Sigmoid colon (tissue), 7 donors: ENCODE measurements around the gene GUCA2B. TPM values are rescaled to one million over a fixed set of nuclear protein-coding genes. Genes with fewer than 3 reads are reported as not detected.
A peak's percentile ranks its signal among the peaks of the same experiment; 100 is the strongest.

Experiments used
- DNase-seq: peaks from one replicate; pipeline ENCODE4 v3.0.0-alpha.2; 2019
- H3K27ac ChIP-seq, 4 donors: fragments of 200-600 bp; sonication (generic); one replicate each; pipeline ENCODE4 v1.5.1; 2016 to 2019; ENCODE audit warnings: mild to moderate bottlenecking in 1 of 4
- H3K27me3 ChIP-seq, 3 donors: fragments of 200-600 bp; sonication (generic); one replicate each; pipeline ENCODE4 v1.5.1; 2019; ENCODE audit warnings: mild to moderate bottlenecking in 1 of 3
- H3K36me3 ChIP-seq, 4 donors: fragments of 200-600 bp; sonication (generic); one replicate each; pipeline ENCODE4 v1.5.1; 2016 to 2019
- H3K4me1 ChIP-seq, 4 donors: fragments of 200-600 bp; sonication (generic); one replicate each; pipeline ENCODE4 v1.5.1; 2017 to 2019
- H3K4me3 ChIP-seq, 4 donors: fragments of 200-600 bp; sonication (generic); one replicate each; pipeline ENCODE4 v1.5.1; 2017 to 2019; ENCODE audit warnings: mild to moderate bottlenecking in 2 of 4, moderate library complexity in 1 of 4
- H3K9me3 ChIP-seq, 4 donors: fragments of 200-600 bp in 3 of 4; sonication (generic) in 3 of 4; one replicate each; pipeline versions ENCODE4 v1.5.1 to v1.6.1; 2013 to 2019
- EP300 ChIP-seq, 4 donors: sonication (generic); formaldehyde crosslinking; IDR thresholded peaks; one replicate each; pipeline ENCODE4 v1.6.1; 2017; ENCODE audit warnings: antibody characterized with exemption in 4 of 4
- POLR2A ChIP-seq, 2 donors: fragments of 450-650 bp; IDR thresholded peaks; one replicate each; pipeline ENCODE4 v1.6.1; 2016; ENCODE audit warnings: antibody characterized with exemption in 2 of 2, mild to moderate bottlenecking in 2 of 2, moderate library complexity in 2 of 2
- POLR2AphosphoS5 ChIP-seq, 4 donors: sonication (generic); formaldehyde crosslinking; IDR thresholded peaks; one replicate each; pipeline ENCODE4 v1.6.1; 2017; ENCODE audit warnings: antibody characterized with exemption in 4 of 4
- WGBS, 2 donors: extraction: QIAGEN DNeasy Blood & Tissue Kit; methylation state at CpG; one replicate each; pipeline ENCODE4 v1.1.7; 2013; 5-methylcytosine and 5-hydroxymethylcytosine counted together
- intact Hi-C: fragments of 100-400 bp; cut with DNase I; formaldehyde crosslinking; loops from one replicate; pipeline ENCODE4 v1.15.1; 2023
- polyA plus RNA-seq, 3 donors: library from polyadenylated mRNA; stranded (reverse); fragments of 200-250 nt; gene quantifications; one replicate each; pipeline ENCODE4 v1.2.3, GENCODE V29; 2013
- total RNA-seq, 4 donors: library from RNA; depleted of rRNA; stranded (reverse); fragments of >200 nt; gene quantifications; one replicate each; pipeline ENCODE4 v1.1.0, GENCODE V29; 2016
- TF ChIP-seq, protein P1 (sequence below), 4 experiments: fragments of 450-650 bp in 3 of 4; fragments of 200-600 bp in 1 of 4; IDR thresholded peaks; one replicate each; pipeline ENCODE4 v1.5.1; 2016 to 2019; ENCODE audit warnings: antibody characterized with exemption in 4 of 4, mild to moderate bottlenecking in 3 of 4, moderate library complexity in 2 of 4
- donor health status: healthy with polysubstance abuse.
- donor health status: Bipolar disorder and iron deficiency.
- donor health status: healthy.

GUCA2B gene
- total and polyA plus RNA-seq, 7 donors: 6.7 to 874 (median 324) TPM; not detected in 3

- no peaks in the 10 kb centered on the region for H3K27me3 ChIP-seq
- H3K4me1 ChIP-seq: no peaks in the 10 kb centered on the region
- H3K36me3 ChIP-seq: no peaks in the 10 kb centered on the region
- intact Hi-C loops: no loop called here
- H3K4me3 ChIP-seq: no peak overlapping the region
- H3K27ac ChIP-seq: no peak overlapping the region
- 92% methylated on average over 13 of the region's 13 CpGs for WGBS, 2 donors
- TF ChIP-seq, protein P1, sequence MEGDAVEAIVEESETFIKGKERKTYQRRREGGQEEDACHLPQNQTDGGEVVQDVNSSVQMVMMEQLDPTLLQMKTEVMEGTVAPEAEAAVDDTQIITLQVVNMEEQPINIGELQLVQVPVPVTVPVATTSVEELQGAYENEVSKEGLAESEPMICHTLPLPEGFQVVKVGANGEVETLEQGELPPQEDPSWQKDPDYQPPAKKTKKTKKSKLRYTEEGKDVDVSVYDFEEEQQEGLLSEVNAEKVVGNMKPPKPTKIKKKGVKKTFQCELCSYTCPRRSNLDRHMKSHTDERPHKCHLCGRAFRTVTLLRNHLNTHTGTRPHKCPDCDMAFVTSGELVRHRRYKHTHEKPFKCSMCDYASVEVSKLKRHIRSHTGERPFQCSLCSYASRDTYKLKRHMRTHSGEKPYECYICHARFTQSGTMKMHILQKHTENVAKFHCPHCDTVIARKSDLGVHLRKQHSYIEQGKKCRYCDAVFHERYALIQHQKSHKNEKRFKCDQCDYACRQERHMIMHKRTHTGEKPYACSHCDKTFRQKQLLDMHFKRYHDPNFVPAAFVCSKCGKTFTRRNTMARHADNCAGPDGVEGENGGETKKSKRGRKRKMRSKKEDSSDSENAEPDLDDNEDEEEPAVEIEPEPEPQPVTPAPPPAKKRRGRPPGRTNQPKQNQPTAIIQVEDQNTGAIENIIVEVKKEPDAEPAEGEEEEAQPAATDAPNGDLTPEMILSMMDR (IDR thresholded peaks at IDR 0.05): no peak
- TF ChIP-seq POLR2A (IDR thresholded peaks at IDR 0.05): no peak
- no peak for TF ChIP-seq EP300 (IDR thresholded peaks at IDR 0.05)
- no peak for TF ChIP-seq POLR2AphosphoS5 (IDR thresholded peaks at IDR 0.05)
- H3K9me3 ChIP-seq: no peaks in the 10 kb centered on the region
- peak; percentile 38 for DNase-seq
These were observed 1.5 kb downstream of the GUCA2B start for GRCh38 chr1:42154685-42155084.

DNA sequence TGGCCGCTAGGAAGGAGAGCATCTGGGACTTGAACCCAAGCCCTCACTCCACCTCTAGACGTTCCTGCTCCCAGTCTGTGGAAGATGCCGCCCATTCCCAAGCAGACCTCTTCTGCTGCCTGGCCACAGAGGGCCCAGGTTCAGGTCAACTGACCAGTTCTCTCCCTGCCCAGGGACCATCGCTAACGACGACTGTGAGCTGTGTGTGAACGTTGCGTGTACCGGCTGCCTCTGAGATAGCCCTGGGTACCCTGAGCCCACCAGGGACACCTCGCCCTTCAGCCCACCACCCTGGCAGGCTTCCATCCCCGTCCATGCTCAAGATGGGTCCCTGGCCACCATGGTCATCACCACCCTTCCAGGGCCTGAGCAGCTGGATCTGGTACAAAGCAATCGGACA lies 2.2 kb downstream of the GUCA2B start:
- Histone ChIP-seq H3K4me3 (no peak overlapping the region), H3K27me3 (no peaks in the 10 kb centered on the region), H3K36me3 (no peaks in the 10 kb centered on the region), H3K9me3 (peaks cover 0 to 3% (median 0%) of the 10 kb centered on the region in 4 donors), H3K4me1 (no peaks in the 10 kb centered on the region), H3K27ac (no peak overlapping the region)
- intact Hi-C loops: no loop called here
- DNase-seq: peak; percentile 32
- WGBS, 2 donors: 92 to 94% methylated on average over 12 of the region's 12 CpGs
- TF ChIP-seq POLR2AphosphoS5 (IDR thresholded peaks at IDR 0.05) (no peak), EP300 (IDR thresholded peaks at IDR 0.05) (no peak), POLR2A (IDR thresholded peaks at IDR 0.05) (no peak)
- TF ChIP-seq, protein P1 (IDR thresholded peaks at IDR 0.05): no peak

- Histone ChIP-seq H3K36me3 (no peaks in the 10 kb centered on the region), H3K9me3 (peaks cover 0 to 13% (median 3%) of the 10 kb centered on the region in 4 donors), H3K27ac (no peak overlapping the region), H3K4me3 (no peak overlapping the region), H3K4me1 (no peaks in the 10 kb centered on the region), H3K27me3 (no peaks in the 10 kb centered on the region)
- no peak for DNase-seq
- WGBS, 2 donors: 52 to 64% methylated on average over 7 of the region's 7 CpGs
- no peak for TF ChIP-seq POLR2AphosphoS5 (IDR thresholded peaks at IDR 0.05)
- no peak for TF ChIP-seq POLR2A (IDR thresholded peaks at IDR 0.05)
- TF ChIP-seq, protein P1 (IDR thresholded peaks at IDR 0.05): no peak
- intact Hi-C loops: no loop called here
These were observed 4.5 kb downstream of the GUCA2B start for GRCh38 chr1:42157667-42158066.

- no peak for DNase-seq
- Histone ChIP-seq H3K4me1 (no peaks in the 10 kb centered on the region), H3K36me3 (no peaks in the 10 kb centered on the region), H3K27me3 (no peaks in the 10 kb centered on the region), H3K4me3 (no peak overlapping the region), H3K27ac (no peak overlapping the region), H3K9me3 (peaks cover 0 to 13% (median 3%) of the 10 kb centered on the region in 4 donors)
- no peak for TF ChIP-seq EP300 (IDR thresholded peaks at IDR 0.05)
- TF ChIP-seq, protein P1 (IDR thresholded peaks at IDR 0.05): no peak
- TF ChIP-seq POLR2A (IDR thresholded peaks at IDR 0.05): no peak
- no peak for TF ChIP-seq POLR2AphosphoS5 (IDR thresholded peaks at IDR 0.05)
- intact Hi-C loops: no loop called here
- WGBS, 2 donors: 83 to 87% methylated on average over 2 of the region's 2 CpGs
These were observed 5.0 kb downstream of the GUCA2B start for GRCh38 chr1:42158189-42158588.

- DNase-seq: peak; percentile 38
- intact Hi-C loops: no loop called here
- TF ChIP-seq, protein P1 (IDR thresholded peaks at IDR 0.05): no peak
- TF ChIP-seq EP300 (IDR thresholded peaks at IDR 0.05) (no peak), POLR2AphosphoS5 (IDR thresholded peaks at IDR 0.05) (no peak), POLR2A (IDR thresholded peaks at IDR 0.05) (no peak)
- H3K4me1 ChIP-seq: peaks cover 0 to 7% (median 2%) of the 10 kb centered on the region in 4 donors
- peaks cover 0 to 13% (median 3%) of the 10 kb centered on the region in 4 donors for H3K9me3 ChIP-seq
- no peaks in the 10 kb centered on the region for H3K36me3 ChIP-seq
- H3K27me3 ChIP-seq: no peaks in the 10 kb centered on the region
- H3K4me3 ChIP-seq: no peak overlapping the region
- 79 to 86% methylated on average over 5 of the region's 5 CpGs for WGBS, 2 donors
- H3K27ac ChIP-seq: no peak overlapping the region
These were observed 9.0 kb downstream of the GUCA2B start for GRCh38 chr1:42162181-42162580.
